Stimulated activated CD8-positive, alpha-beta memory T cell treated with anti-CD3 and anti-CD28 coated beads, Interleukin-2, amount 100 ng/mL, for 48 hours (primary cell): ENCODE measurements around the gene PRM2.

Experiments used
- DNase-seq, 2 donors: peaks; one replicate each; pipeline ENCODE4 v3.0.0-alpha.2; 2020; ENCODE audit warnings: low read depth in 2 of 2

The PRM2 gene

DNA sequence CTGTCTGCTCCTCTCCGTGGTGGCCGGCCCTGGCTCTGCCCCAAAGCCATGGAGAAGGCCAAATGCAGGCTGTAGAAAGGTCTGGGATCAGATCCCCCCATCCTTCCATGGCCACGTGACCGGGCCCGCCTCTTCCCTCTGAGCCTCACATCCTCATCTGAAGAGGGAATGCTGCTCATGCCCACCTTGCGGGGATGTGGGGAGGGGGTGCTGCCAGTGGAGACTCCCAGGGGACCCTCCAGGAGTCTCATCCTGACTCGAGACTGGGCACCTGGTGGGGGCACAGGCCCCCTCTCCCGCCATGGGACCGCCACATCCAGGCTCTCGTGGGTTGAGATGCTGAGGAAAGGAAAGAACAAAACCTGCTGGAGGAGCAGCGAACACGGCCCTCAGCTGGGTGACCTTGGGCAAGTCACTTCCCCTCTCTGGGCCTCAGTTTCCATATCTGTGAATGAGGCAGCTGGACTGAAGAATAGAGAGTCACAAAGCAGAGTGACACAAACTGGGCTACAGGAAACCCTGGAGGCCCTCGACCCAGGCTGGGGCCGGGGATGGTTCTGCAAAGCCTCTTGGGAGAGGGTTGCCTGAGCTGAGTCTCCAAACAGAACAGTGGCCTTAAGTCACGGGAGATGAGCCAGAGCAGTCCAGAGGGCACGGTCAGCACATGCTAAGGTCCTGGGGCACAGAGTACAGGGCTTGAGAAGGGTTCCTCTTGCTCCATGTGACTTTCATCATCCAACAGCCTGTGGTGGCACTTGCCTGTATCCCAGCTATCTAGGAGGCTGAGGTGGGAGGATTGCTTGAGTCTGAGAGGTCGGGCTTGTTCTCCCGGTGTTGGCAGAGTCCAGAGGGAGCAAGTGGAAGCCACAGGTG is 50.4 kb downstream of the PRM2 start:
- no peak for DNase-seq
